Smooth muscle cell (in vitro differentiated cells): ENCODE data around the gene ACVR2B. TPM values are rescaled to one million over a fixed set of nuclear protein-coding genes. Genes with fewer than 3 reads are reported as not detected.

Experiments
- DNase-seq: peaks from one replicate; lab custom pipeline; 2025; ENCODE audit not compliant: unreplicated experiment; lab: John Stamatoyannopoulos, UW
- H2AFZ ChIP-seq: fragments of 200-600 bp; sonication (generic); 2 replicates; pipeline ENCODE4 v1.6.0; 2016; ENCODE audit warnings: antibody characterized with exemption, low read depth, mild to moderate bottlenecking
- H3F3A ChIP-seq: fragments of 200-600 bp; sonication (generic); 2 replicates; pipeline ENCODE4 v1.6.0; 2017; ENCODE audit warnings: antibody characterized with exemption, low read depth
- H3K27ac ChIP-seq: fragments of 200-600 bp; sonication (generic); 2 replicates; pipeline ENCODE4 v1.5.1; 2016; ENCODE audit warnings: low read depth, mild to moderate bottlenecking
- H3K27me3 ChIP-seq: fragments of 200-600 bp; sonication (generic); 2 replicates; pipeline ENCODE4 v1.6.1; 2016; ENCODE audit warnings: low read depth, mild to moderate bottlenecking
- H3K36me3 ChIP-seq: fragments of 200-600 bp; sonication (generic); 2 replicates; pipeline ENCODE4 v1.5.1; 2016; ENCODE audit warnings: low read depth
- H3K4me1 ChIP-seq: fragments of 200-600 bp; sonication (generic); 2 replicates; pipeline ENCODE4 v1.5.1; 2016; ENCODE audit warnings: low read depth
- H3K4me2 ChIP-seq: fragments of 200-600 bp; sonication (generic); 2 replicates; pipeline ENCODE4 v1.6.0; 2016; ENCODE audit warnings: mild to moderate bottlenecking
- H3K4me3 ChIP-seq: fragments of 200-600 bp; sonication (generic); 2 replicates; pipeline ENCODE4 v1.5.1; 2016; ENCODE audit warnings: mild to moderate bottlenecking
- H3K79me2 ChIP-seq: fragments of 200-600 bp; sonication (generic); 2 replicates; pipeline ENCODE4 v1.6.0; 2016; ENCODE audit warnings: low read depth, mild to moderate bottlenecking
- H3K9ac ChIP-seq: fragments of 200-600 bp; sonication (generic); 2 replicates; pipeline ENCODE4 v1.6.0; 2016; ENCODE audit warnings: low read depth
- H3K9me3 ChIP-seq: fragments of 200-600 bp; sonication (generic); replicated peaks from 2 replicates; pipeline ENCODE4 v1.5.1; 2016; ENCODE audit warnings: low read depth
- H4K20me1 ChIP-seq: fragments of 200-600 bp; sonication (generic); 2 replicates; pipeline ENCODE4 v1.6.0; 2016; ENCODE audit warnings: low read depth
- CTCF ChIP-seq: fragments of 200-600 bp; sonication (generic); IDR thresholded peaks from 2 replicates; pipeline ENCODE4 v1.5.1; 2017; ENCODE audit warnings: borderline replicate concordance, mild to moderate bottlenecking, antibody characterized with exemption; ENCODE audit not compliant: insufficient read depth, poor library complexity, severe bottlenecking
- WGBS: methylation state at CpG from one replicate; pipeline ENCODE4 v1.1.7; 2016; ENCODE audit warnings: low lambda C conversion rate; 5-methylcytosine and 5-hydroxymethylcytosine counted together
- polyA plus RNA-seq: library from polyadenylated mRNA; unstranded; fragments of >200 nt; fragmentation: Nextera tagmentation; extraction: Ambion mirVana; gene quantifications from 2 replicates; pipeline ENCODE4 v1.2.1, GENCODE V29; 2016
- total RNA-seq: library from RNA; depleted of rRNA; stranded (reverse); fragments of >200 nt; gene quantifications from 2 replicates; pipeline ENCODE4 v1.2.3, GENCODE V29; 2014

The ACVR2B gene
- total and polyA plus RNA-seq, 2 experiments from 2014 or later = 2.1 to 10.0 TPM

- peaks cover 47% of the 10 kb centered on the region for H4K20me1 ChIP-seq
- no peaks in the 10 kb centered on the region for H3F3A ChIP-seq
- no peak overlapping the region for H3K4me2 ChIP-seq
- H3K9ac ChIP-seq = no peak overlapping the region
- H3K27ac ChIP-seq = no peak overlapping the region
- no peaks in the 10 kb centered on the region for H3K36me3 ChIP-seq
- H3K79me2 ChIP-seq = peaks cover 45% of the 10 kb centered on the region
- no peaks in the 10 kb centered on the region for H3K27me3 ChIP-seq
- DNase-seq = no peak
- H2AFZ ChIP-seq = no peak overlapping the region
- no peak overlapping the region for H3K4me3 ChIP-seq
- TF ChIP-seq CTCF = no peak
- 97% methylated on average over 1 of the region's 1 CpG for WGBS
- no peaks in the 10 kb centered on the region for H3K9me3 ChIP-seq
- H3K4me1 ChIP-seq = no peaks in the 10 kb centered on the region
Measured at GRCh38 chr3:38469852-38470251, 16.2 kb downstream of the ACVR2B start.

GRCh38 chr3:38471260-38471857 is 17.7 kb downstream of the ACVR2B start:
- Histone ChIP-seq H3K4me3 (no peak overlapping the region), H3K9me3 (no peaks in the 10 kb centered on the region), H3K36me3 (no peaks in the 10 kb centered on the region), H3K9ac (no peak overlapping the region), H3K4me2 (no peak overlapping the region), H3K27me3 (no peaks in the 10 kb centered on the region), H3K27ac (no peak overlapping the region), H2AFZ (no peak overlapping the region), H4K20me1 (peaks cover 57% of the 10 kb centered on the region), H3F3A (no peaks in the 10 kb centered on the region), H3K4me1 (no peaks in the 10 kb centered on the region), H3K79me2 (peaks cover 33% of the 10 kb centered on the region)
- WGBS = 98% methylated on average over 3 of the region's 3 CpGs
- TF ChIP-seq CTCF = no peak
- no peak for DNase-seq

- DNase-seq = no peak
- Histone ChIP-seq H3K4me2 (no peak overlapping the region), H3K36me3 (no peaks in the 10 kb centered on the region), H3K9me3 (no peaks in the 10 kb centered on the region), H4K20me1 (peaks cover 63% of the 10 kb centered on the region), H3K9ac (no peak overlapping the region), H3F3A (no peaks in the 10 kb centered on the region), H3K4me1 (no peaks in the 10 kb centered on the region), H2AFZ (no peak overlapping the region), H3K27me3 (no peaks in the 10 kb centered on the region), H3K79me2 (peaks cover 26% of the 10 kb centered on the region), H3K4me3 (no peak overlapping the region), H3K27ac (no peak overlapping the region)
- 88% methylated on average over 1 of the region's 1 CpG for WGBS
- TF ChIP-seq CTCF = no peak
Measured at GRCh38 chr3:38472342-38472741, 18.7 kb downstream of the ACVR2B start.

- H3K79me2 ChIP-seq = peaks cover 26% of the 10 kb centered on the region
- H3K4me1 ChIP-seq = no peaks in the 10 kb centered on the region
- H2AFZ ChIP-seq = no peak overlapping the region
- H3K27me3 ChIP-seq = no peaks in the 10 kb centered on the region
- H3F3A ChIP-seq = no peaks in the 10 kb centered on the region
- no peaks in the 10 kb centered on the region for H3K9me3 ChIP-seq
- WGBS = 90% methylated on average over 2 of the region's 2 CpGs
- H3K27ac ChIP-seq = no peak overlapping the region
- DNase-seq = no peak
- H3K4me2 ChIP-seq = no peak overlapping the region
- TF ChIP-seq CTCF = no peak
- peaks cover 63% of the 10 kb centered on the region for H4K20me1 ChIP-seq
- no peak overlapping the region for H3K9ac ChIP-seq
- H3K4me3 ChIP-seq = no peak overlapping the region
- no peaks in the 10 kb centered on the region for H3K36me3 ChIP-seq
Measured at GRCh38 chr3:38473229-38473628, 19.5 kb downstream of the ACVR2B start.
